Liver (tissue), 9 donors: Measurements from ENCODE around the gene PTPRN2. TPM values are rescaled to one million over a fixed set of nuclear protein-coding genes. Genes with fewer than 3 reads are reported as not detected.

Experiments
- DNase-seq: peaks from one replicate; pipeline ENCODE4 v3.0.0-alpha.2; 2017; ENCODE audit warnings: low spot score
- H3K27ac ChIP-seq, 2 donors: one replicate each; pipeline ENCODE4 v1.7.0; 2013; ENCODE audit warnings: inconsistent platforms in 2 of 2, low read length in 2 of 2, control low read depth in 1 of 2, low read depth in 1 of 2, mild to moderate bottlenecking in 1 of 2
- H3K27me3 ChIP-seq, 4 donors: one replicate each; pipeline versions ENCODE4 v1.6.1 to v1.7.0; 2013; ENCODE audit warnings: low read length in 3 of 4, inconsistent platforms in 1 of 4, mild to moderate bottlenecking in 1 of 4, moderate library complexity in 1 of 4; ENCODE audit not compliant: control insufficient read depth in 4 of 4, insufficient read depth in 4 of 4
- H3K36me3 ChIP-seq, 4 donors: one replicate each; pipeline versions ENCODE4 v1.6.1 to v1.7.0; 2013; ENCODE audit warnings: low read length in 3 of 4, mild to moderate bottlenecking in 3 of 4, low read depth in 1 of 4, moderate library complexity in 1 of 4; ENCODE audit not compliant: control insufficient read depth in 4 of 4, insufficient read depth in 3 of 4
- H3K4me1 ChIP-seq, 4 donors: one replicate each; pipeline versions ENCODE4 v1.6.1 to v1.7.0; 2013; ENCODE audit warnings: low read length in 3 of 4, mild to moderate bottlenecking in 3 of 4, moderate library complexity in 1 of 4; ENCODE audit not compliant: control insufficient read depth in 4 of 4, insufficient read depth in 4 of 4
- H3K4me3 ChIP-seq, 3 donors: one replicate each; pipeline versions ENCODE4 v1.6.1 to v1.7.0; 2013; ENCODE audit warnings: low read length in 3 of 3, control low read depth in 1 of 3, low read depth in 1 of 3, mild to moderate bottlenecking in 1 of 3
- H3K9ac ChIP-seq, 2 donors: one replicate each; pipeline ENCODE4 v1.7.0; 2013; ENCODE audit warnings: low read length in 2 of 2, mild to moderate bottlenecking in 2 of 2, moderate library complexity in 2 of 2, control low read depth in 1 of 2, low read depth in 1 of 2
- H3K9me3 ChIP-seq, 4 donors: one replicate each; pipeline versions ENCODE4 v1.6.1 to v1.7.0; 2013; ENCODE audit warnings: low read length in 3 of 4; ENCODE audit not compliant: control insufficient read depth in 4 of 4
- ATF3 ChIP-seq: IDR thresholded peaks from 2 replicates; pipeline ENCODE4 v1.6.1; 2016; ENCODE audit warnings: antibody characterized with exemption
- CTCF ChIP-seq: fragments of 150-350 bp; IDR thresholded peaks from 2 replicates; pipeline ENCODE4 v1.5.1; 2017; ENCODE audit warnings: improper control_type of control experiment, low read depth, low read length; ENCODE audit not compliant: missing input control
- EGR1 ChIP-seq, 2 donors: IDR thresholded peaks; 2 replicates each; pipeline ENCODE4 v1.6.1; 2016 to 2018; ENCODE audit warnings: antibody characterized with exemption in 2 of 2, low read depth in 2 of 2
- FOXA1 ChIP-seq: IDR thresholded peaks from 2 replicates; pipeline ENCODE4 v1.6.1; 2016; ENCODE audit warnings: antibody characterized with exemption
- FOXA2 ChIP-seq: IDR thresholded peaks from 2 replicates; pipeline ENCODE4 v1.6.1; 2016; ENCODE audit warnings: antibody characterized with exemption
- HNF4A ChIP-seq, 2 donors: conservative IDR thresholded peaks; 2 replicates each; pipeline ENCODE4 v1.6.1; 2016; ENCODE audit warnings: antibody characterized with exemption in 2 of 2, mild to moderate bottlenecking in 2 of 2
- HNF4G ChIP-seq: IDR thresholded peaks from 2 replicates; pipeline ENCODE4 v1.6.1; 2016; ENCODE audit warnings: antibody characterized with exemption
- JUND ChIP-seq, 2 donors: IDR thresholded peaks; 2 replicates each; pipeline ENCODE4 v1.6.1; 2016; ENCODE audit warnings: antibody characterized with exemption in 2 of 2
- MAX ChIP-seq: IDR thresholded peaks from 2 replicates; pipeline ENCODE4 v1.6.1; 2016; ENCODE audit warnings: antibody characterized with exemption
- NR2F2 ChIP-seq: IDR thresholded peaks from 2 replicates; pipeline ENCODE4 v1.6.1; 2016; ENCODE audit warnings: antibody characterized with exemption
- RAD21 ChIP-seq, 2 donors: IDR thresholded peaks; 2 replicates each; pipeline ENCODE4 v1.6.1; 2016; ENCODE audit warnings: antibody characterized with exemption in 2 of 2, mild to moderate bottlenecking in 2 of 2
- REST ChIP-seq: IDR thresholded peaks from 2 replicates; pipeline ENCODE4 v1.6.1; 2016; ENCODE audit warnings: antibody characterized with exemption, mild to moderate bottlenecking
- RXRA ChIP-seq, 2 donors: IDR thresholded peaks; 2 replicates each; pipeline ENCODE4 v1.6.1; 2017 to 2018; ENCODE audit warnings: antibody characterized with exemption in 2 of 2, mild to moderate bottlenecking in 1 of 2
- SP1 ChIP-seq: IDR thresholded peaks from 2 replicates; pipeline ENCODE4 v1.6.1; 2018; ENCODE audit warnings: antibody characterized with exemption, mild to moderate bottlenecking
- TAF1 ChIP-seq: conservative IDR thresholded peaks from 2 replicates; pipeline ENCODE4 v1.6.1; 2016; ENCODE audit warnings: antibody characterized with exemption, mild to moderate bottlenecking
- YY1 ChIP-seq: IDR thresholded peaks from 2 replicates; pipeline ENCODE4 v1.6.1; 2016; ENCODE audit warnings: antibody characterized with exemption, mild to moderate bottlenecking
- ZBTB33 ChIP-seq: IDR thresholded peaks from 2 replicates; pipeline ENCODE4 v1.6.1; 2016; ENCODE audit warnings: antibody characterized with exemption
- WGBS: extraction: QIAGEN DNeasy Blood & Tissue Kit; methylation state at CpG from one replicate; pipeline ENCODE4 v1.1.7; 2013; 5-methylcytosine and 5-hydroxymethylcytosine counted together
- polyA plus RNA-seq, 2 donors: library from polyadenylated mRNA; stranded (reverse) in 1 of 2; unstranded in 1 of 2; fragments of 200-250 nt in 1 of 2; fragments of >200 nt in 1 of 2; fragmentation: Nextera tagmentation in 1 of 2; extraction: Ambion mirVana in 1 of 2; gene quantifications; one replicate each; pipeline versions ENCODE4 v1.2.1 to v1.2.3, GENCODE V29; 2013 to 2015
- total RNA-seq, 2 donors: library from RNA; depleted of rRNA; stranded (reverse); fragments of >200 nt; gene quantifications; one replicate each; pipeline ENCODE4 v1.2.3, GENCODE V29; 2014
- donor health status: healthy.
- donor health status: healthy.
- donor health status: healthy.
- donor health status: healthy.
- donor health status: healthy.

Gene PTPRN2
- total and polyA plus RNA-seq, 4 donors, result 0.75 to 1.9 (median 1.1) TPM

GRCh38 chr7:157708919-157709295 is 878.7 kb downstream of the PTPRN2 start:
- Histone ChIP-seq H3K27ac (no peak overlapping the region), H3K9me3 (no peaks in the 10 kb centered on the region), H3K4me1 (no peaks in the 10 kb centered on the region), H3K4me3 (no peak overlapping the region), H3K36me3 (no peaks in the 10 kb centered on the region), H3K9ac (no peak overlapping the region), H3K27me3 (peaks cover 0 to 5% (median 0%) of the 10 kb centered on the region in 4 donors)
- WGBS, result 61% methylated on average over 9 of the region's 9 CpGs
- no peak for DNase-seq
- TF ChIP-seq NR2F2, result no peak
- TF ChIP-seq RXRA (IDR thresholded peaks at IDR 0.05), result no peak
- no peak for TF ChIP-seq RAD21 (IDR thresholded peaks at IDR 0.05)
- no peak for TF ChIP-seq HNF4G
- TF ChIP-seq JUND (IDR thresholded peaks at IDR 0.05), result no peak
- no peak for TF ChIP-seq TAF1
- TF ChIP-seq YY1, result no peak
- TF ChIP-seq FOXA2, result no peak
- no peak for TF ChIP-seq HNF4A (conservative IDR thresholded peaks at IDR 0.05)
- no peak for TF ChIP-seq ZBTB33
- TF ChIP-seq CTCF, result no peak
- TF ChIP-seq SP1, result no peak
- TF ChIP-seq REST, result no peak
- no peak for TF ChIP-seq MAX
- TF ChIP-seq FOXA1, result no peak

- 62% methylated on average over 23 of the region's 23 CpGs for WGBS
- H3K4me3 ChIP-seq, result no peak overlapping the region
- no peak overlapping the region for H3K27ac ChIP-seq
- no peak overlapping the region for H3K9ac ChIP-seq
- no peaks in the 10 kb centered on the region for H3K36me3 ChIP-seq
- H3K4me1 ChIP-seq, result no peaks in the 10 kb centered on the region
- no peak for DNase-seq
- H3K9me3 ChIP-seq, result no peaks in the 10 kb centered on the region
- peaks cover 0 to 5% (median 0%) of the 10 kb centered on the region in 4 donors for H3K27me3 ChIP-seq
- no peak for TF ChIP-seq YY1
- TF ChIP-seq RAD21 (IDR thresholded peaks at IDR 0.05), result no peak
- no peak for TF ChIP-seq ATF3
- no peak for TF ChIP-seq TAF1
- TF ChIP-seq REST, result no peak
- no peak for TF ChIP-seq EGR1 (IDR thresholded peaks at IDR 0.05; ENCODE audit: low read depth in 2 of 2)
- TF ChIP-seq CTCF, result no peak
Observed at GRCh38 chr7:157707983-157708918, 879.4 kb downstream of the PTPRN2 start.
